ENCODE measurements around the gene RASGRP3.

RASGRP3 gene

GRCh38 chr2:33581872-33582271 lies 105.4 kb downstream of the RASGRP3 start:
- DNase-seq (ENCODE audit: low read depth in 1 of 2, low spot score in 1 of 2) = peak in 1 of 2 experiments; percentile 21
- Histone ChIP-seq H3K27ac (replicated peaks) (no peak overlapping the region), H3K4me3 (replicated peaks; ENCODE audit: insufficient read depth, low read length) (no peak overlapping the region), H3K27me3 (ENCODE audit: insufficient read depth, poor library complexity, severe bottlenecking) (no peaks in the 10 kb centered on the region)
- TF ChIP-seq SPI1 (IDR thresholded peaks at IDR 0.05; ENCODE audit: borderline replicate concordance, low read depth) (peak; percentile 41; the same call in 1 of the 2 replicates), GABPA (IDR thresholded peaks at IDR 0.05; ENCODE audit: low read depth) (no peak), CTCF (IDR thresholded peaks at IDR 0.05; ENCODE audit: insufficient read depth, low read length) (no peak)

GRCh38 chr2:33583194-33583938 lies 106.9 kb downstream of the RASGRP3 start:
- H3K27ac ChIP-seq (replicated peaks) = no peak overlapping the region
- peak; percentile 58 for TF ChIP-seq CTCF (IDR thresholded peaks at IDR 0.05; ENCODE audit: insufficient read depth, low read length)
- no peak for TF ChIP-seq GABPA (IDR thresholded peaks at IDR 0.05; ENCODE audit: low read depth)
- TF ChIP-seq POLR2AphosphoS5 (IDR thresholded peaks at IDR 0.05; ENCODE audit: low read depth) = no peak
- H3K4me3 ChIP-seq (replicated peaks; ENCODE audit: insufficient read depth, low read length) = no peak overlapping the region
- H3K27me3 ChIP-seq (ENCODE audit: insufficient read depth, poor library complexity, severe bottlenecking) = no peaks in the 10 kb centered on the region
- DNase-seq (ENCODE audit: low read depth in 1 of 2, low spot score in 1 of 2) = peak in 1 of 2 experiments; percentile 18

GRCh38 chr2:33586766-33587165 lies 110.3 kb downstream of the RASGRP3 start:
- no peak overlapping the region for H3K4me3 ChIP-seq (replicated peaks; ENCODE audit: insufficient read depth, low read length)
- no peaks in the 10 kb centered on the region for H3K27me3 ChIP-seq (ENCODE audit: insufficient read depth, poor library complexity, severe bottlenecking)

More at GRCh38 chr2:33586766-33587165, 110.3 kb downstream of the RASGRP3 start:
- H3K27ac ChIP-seq (replicated peaks) = no peak overlapping the region
- DNase-seq (ENCODE audit: low read depth in 1 of 2, low spot score in 1 of 2) = no peak
- TF ChIP-seq REST (IDR thresholded peaks at IDR 0.05; ENCODE audit: insufficient replicate concordance, low read depth) (no peak), POLR2AphosphoS5 (IDR thresholded peaks at IDR 0.05; ENCODE audit: low read depth) (no peak), CTCF (IDR thresholded peaks at IDR 0.05; ENCODE audit: insufficient read depth, low read length) (no peak), SPI1 (IDR thresholded peaks at IDR 0.05; ENCODE audit: borderline replicate concordance, low read depth) (no peak), GABPA (IDR thresholded peaks at IDR 0.05; ENCODE audit: low read depth) (no peak)
